Islet precursor cell (in vitro differentiated cells): ENCODE results near the gene PCDHGB4.
"Not testable (repeated sequence)": the region's sequence is repeated elsewhere in the genome, so short reads cannot be mapped to it uniquely, and the experiment has no call there.

ENCODE experiments used
- DNase-seq: peaks from one replicate; pipeline ENCODE4 v3.0.0-alpha.2; 2018

Gene PCDHGB4

DNA sequence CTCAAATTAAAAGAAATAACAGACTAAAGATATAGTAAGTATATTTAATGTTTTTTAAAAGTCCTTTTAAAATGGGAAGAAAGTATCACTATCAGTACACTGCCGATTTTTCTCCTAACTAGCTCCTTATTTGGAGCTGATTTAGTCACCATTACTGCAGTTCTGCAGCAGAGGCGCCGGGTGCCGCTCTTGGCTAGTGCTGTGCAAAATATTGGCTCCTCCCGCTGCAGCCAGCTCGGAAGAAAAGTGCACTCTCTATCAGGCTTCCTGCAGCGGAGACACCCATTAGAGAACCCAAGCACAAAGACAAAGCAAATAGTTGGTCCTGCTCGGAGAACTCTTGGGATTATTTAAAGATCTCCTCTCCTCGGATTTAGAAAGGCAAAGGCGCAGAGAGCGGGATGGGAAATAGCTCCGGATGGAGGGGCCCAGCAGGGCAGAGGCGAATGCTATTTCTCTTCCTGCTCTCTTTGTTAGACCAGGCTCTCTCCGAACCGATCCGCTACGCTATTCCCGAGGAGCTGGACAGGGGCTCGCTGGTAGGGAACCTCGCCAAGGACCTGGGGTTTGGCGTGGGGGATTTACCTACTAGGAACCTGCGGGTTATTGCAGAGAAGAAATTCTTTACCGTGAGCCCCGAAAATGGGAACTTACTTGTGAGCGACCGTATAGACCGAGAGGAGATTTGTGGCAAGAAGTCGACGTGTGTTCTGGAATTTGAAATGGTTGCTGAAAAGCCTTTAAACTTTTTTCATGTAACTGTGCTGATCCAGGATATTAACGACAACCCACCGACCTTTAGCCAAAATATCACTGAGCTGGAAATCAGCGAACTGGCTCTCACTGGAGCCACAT lies 17.3 kb upstream of the PCDHGB4 start, which contains the start of gene PCDHGB3:
Gene PCDHGB3 (plus strand): TSS at position 249 of the 855 bp plus-strand sequence. CDS start 153 bp downstream, at position 402.
- DNase-seq, result no peak

DNA sequence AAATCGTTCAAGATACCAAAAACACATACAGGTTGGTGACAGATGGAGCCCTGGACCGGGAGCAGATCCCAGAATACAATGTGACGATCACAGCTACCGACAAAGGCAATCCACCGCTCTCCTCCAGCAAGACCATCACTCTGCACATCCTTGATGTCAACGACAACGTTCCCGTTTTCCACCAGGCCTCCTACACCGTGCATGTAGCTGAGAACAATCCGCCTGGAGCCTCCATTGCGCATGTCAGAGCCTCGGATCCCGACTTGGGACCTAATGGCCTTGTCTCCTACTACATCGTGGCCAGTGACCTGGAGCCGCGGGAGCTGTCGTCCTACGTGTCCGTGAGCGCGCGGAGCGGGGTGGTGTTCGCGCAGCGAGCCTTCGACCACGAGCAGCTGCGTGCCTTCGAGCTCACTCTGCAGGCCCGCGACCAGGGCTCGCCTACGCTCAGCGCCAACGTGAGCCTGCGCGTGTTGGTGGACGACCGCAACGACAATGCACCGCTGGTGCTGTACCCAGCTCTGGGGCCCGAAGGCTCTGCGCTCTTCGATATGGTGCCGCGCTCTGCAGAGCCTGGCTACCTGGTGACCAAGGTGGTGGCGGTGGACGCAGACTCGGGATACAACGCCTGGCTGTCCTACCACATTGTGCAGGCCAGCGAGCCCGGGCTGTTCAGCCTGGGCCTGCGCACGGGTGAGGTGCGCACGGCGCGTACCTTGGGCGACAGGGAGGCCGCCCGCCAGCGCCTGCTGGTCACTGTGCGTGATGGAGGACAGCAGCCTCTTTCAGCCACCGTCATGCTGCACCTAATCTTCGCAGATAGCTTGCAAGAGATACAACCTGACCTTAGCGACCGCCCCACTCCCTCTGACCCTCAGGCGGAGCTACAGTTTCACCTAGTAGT lies 15.7 kb upstream of the PCDHGB4 start:
- DNase-seq, result no peak

- no peak for DNase-seq
Observed at GRCh38 chr5:141373673-141374317, 13.7 kb upstream of the PCDHGB4 start, which contains the start of gene PCDHGA6. Gene PCDHGA6 (plus strand): TSS chr5:141373891. CDS start chr5:141374084, 193 bp downstream.

- no peak for DNase-seq
Observed at GRCh38 chr5:141374627-141375026, 12.9 kb upstream of the PCDHGB4 start.

DNA sequence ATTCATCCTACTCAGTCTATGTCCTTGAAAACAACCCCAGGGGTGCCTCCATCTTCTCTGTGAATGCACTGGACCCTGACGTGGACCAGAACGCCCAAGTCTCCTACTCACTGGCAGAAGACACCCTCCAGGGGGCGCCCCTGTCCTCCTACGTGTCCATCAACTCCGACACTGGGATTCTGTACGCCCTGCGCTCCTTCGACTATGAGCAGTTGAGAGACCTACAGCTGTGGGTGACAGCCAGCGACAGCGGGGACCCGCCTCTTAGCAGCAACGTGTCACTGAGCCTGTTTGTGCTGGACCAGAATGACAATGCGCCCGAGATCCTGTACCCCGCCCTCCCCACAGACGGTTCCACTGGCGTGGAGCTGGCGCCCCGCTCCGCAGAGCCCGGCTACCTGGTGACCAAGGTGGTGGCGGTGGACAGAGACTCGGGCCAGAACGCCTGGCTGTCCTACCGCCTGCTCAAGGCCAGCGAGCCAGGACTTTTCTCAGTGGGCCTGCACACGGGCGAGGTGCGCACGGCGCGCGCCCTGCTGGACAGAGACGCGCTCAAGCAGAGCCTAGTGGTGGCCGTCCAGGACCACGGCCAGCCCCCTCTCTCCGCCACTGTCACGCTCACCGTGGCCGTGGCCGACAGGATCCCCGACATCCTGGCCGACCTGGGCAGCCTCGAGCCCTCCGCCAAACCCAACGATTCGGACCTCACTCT lies 11.9 kb upstream of the PCDHGB4 start:
- DNase-seq, result not testable (repeated sequence)

DNA sequence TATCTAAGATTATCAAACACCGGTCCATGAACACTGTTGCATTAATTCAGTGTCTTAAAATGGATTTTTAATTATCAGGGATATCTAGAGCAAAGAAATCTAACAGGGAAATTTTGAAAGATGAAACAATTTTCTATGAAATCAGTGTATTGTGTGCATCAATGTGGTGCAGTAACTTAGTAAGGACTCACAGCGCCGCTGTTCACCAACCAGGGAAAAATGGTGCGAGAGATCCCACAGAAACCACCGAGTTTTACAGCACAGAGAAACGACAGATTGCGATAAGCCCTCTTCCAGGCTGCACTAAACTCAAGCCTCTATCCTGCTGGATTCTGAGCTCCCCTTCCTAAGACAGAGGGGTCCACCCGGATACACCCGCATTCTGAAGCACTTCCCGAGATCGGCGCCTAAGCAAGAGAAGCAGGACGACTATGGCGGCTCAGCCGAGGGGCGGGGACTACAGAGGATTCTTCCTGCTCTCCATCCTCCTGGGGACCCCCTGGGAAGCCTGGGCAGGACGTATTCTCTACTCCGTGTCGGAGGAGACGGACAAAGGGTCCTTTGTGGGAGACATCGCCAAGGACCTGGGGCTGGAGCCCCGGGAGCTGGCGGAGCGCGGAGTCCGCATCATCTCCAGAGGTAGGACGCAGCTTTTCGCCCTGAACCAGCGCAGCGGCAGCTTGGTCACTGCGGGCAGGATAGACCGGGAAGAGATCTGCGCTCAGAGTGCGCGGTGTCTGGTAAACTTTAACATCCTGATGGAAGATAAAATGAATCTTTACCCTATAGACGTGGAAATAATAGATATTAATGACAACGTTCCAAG lies 4.8 kb upstream of the PCDHGB4 start, which contains the start of gene PCDHGA7:
Gene PCDHGA7 (plus strand): TSS at position 274 of the 826 bp plus-strand sequence. CDS start 158 bp downstream, at position 432.
- DNase-seq, result no peak

- DNase-seq, result no peak
Observed at GRCh38 chr5:141383345-141383744, 4.2 kb upstream of the PCDHGB4 start.

DNA sequence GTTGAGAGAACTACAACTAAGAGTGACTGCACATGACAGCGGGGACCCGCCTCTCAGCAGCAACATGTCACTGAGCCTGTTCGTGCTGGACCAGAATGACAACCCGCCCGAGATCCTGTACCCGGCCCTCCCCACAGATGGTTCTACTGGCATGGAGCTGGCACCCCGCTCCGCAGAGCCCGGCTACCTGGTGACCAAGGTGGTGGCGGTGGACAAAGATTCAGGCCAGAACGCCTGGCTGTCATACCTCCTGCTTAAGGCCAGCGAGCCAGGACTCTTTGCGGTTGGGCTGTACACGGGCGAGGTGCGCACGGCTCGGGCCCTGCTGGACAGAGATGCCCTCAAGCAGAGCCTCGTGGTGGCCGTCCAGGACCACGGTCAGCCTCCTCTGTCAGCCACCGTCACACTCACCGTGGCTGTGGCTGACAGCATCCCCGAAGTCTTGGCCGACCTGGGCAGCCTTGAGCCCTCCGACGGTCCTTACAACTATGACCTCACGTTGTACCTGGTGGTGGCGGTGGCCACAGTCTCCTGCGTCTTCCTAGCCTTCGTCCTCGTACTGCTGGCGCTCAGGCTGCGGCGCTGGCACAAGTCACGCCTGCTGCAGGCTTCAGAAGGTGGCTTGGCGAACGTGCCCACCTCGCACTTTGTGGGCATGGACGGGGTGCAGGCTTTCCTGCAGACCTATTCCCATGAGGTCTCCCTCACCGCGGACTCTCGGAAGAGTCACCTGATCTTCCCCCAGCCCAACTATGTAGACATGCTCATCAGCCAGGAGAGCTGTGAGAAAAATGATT lies 2.8 kb upstream of the PCDHGB4 start:
- DNase-seq, result no peak

GRCh38 chr5:141388661-141389060 lies 1.2 kb downstream of the PCDHGB4 start:
- no peak for DNase-seq

- DNase-seq, result no peak
Observed at GRCh38 chr5:141389153-141390042, 1.9 kb downstream of the PCDHGB4 start.

DNA sequence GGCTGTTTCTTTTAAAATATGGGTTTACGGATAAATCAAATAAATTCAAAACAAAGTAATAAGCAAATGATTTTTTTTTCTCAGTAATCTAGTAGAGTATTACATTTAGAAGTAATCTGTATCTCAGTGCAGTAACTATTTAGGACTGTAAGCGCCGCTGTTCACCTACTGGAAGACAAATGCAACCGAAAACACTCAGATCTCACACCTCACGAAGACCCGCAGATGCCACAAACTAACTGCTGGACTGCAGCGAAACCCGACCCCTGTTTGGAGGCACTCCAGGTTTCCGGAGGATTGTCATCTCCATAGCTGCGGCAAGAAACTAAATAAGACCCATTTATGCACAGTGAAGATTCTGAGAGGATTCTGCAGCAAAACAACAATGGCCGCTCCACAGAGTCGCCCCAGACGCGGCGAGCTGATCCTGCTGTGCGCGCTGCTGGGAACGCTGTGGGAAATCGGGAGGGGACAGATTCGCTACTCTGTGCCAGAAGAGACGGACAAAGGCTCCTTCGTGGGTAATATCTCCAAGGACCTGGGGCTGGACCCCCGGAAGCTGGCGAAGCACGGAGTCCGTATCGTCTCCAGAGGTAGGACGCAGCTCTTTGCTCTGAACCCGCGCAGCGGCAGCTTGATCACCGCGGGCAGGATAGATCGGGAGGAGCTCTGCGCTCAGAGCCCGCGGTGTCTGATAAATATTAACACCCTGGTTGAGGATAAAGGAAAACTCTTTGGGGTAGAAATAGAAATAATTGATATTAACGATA lies 5.1 kb downstream of the PCDHGB4 start, which contains the start of gene PCDHGA8:
Gene PCDHGA8 (plus strand): TSS at position 205 of the 770 bp plus-strand sequence. CDS start 181 bp downstream, at position 386.
- DNase-seq, result no peak

DNA sequence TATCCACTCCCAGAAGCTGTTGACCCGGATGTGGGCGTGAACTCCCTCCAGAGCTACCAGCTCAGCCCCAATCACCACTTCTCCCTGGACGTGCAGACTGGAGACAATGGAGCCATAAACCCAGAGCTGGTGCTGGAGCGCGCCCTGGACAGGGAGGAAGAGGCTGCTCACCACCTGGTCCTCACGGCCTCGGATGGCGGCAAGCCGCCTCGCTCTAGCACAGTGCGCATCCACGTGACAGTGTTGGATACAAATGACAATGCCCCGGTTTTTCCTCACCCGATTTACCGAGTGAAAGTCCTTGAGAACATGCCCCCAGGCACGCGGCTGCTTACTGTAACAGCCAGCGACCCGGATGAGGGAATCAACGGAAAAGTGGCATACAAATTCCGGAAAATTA lies 5.8 kb downstream of the PCDHGB4 start:
- no peak for DNase-seq

GRCh38 chr5:141394401-141395187 lies 7.1 kb downstream of the PCDHGB4 start:
- DNase-seq, result not testable (repeated sequence)

DNA sequence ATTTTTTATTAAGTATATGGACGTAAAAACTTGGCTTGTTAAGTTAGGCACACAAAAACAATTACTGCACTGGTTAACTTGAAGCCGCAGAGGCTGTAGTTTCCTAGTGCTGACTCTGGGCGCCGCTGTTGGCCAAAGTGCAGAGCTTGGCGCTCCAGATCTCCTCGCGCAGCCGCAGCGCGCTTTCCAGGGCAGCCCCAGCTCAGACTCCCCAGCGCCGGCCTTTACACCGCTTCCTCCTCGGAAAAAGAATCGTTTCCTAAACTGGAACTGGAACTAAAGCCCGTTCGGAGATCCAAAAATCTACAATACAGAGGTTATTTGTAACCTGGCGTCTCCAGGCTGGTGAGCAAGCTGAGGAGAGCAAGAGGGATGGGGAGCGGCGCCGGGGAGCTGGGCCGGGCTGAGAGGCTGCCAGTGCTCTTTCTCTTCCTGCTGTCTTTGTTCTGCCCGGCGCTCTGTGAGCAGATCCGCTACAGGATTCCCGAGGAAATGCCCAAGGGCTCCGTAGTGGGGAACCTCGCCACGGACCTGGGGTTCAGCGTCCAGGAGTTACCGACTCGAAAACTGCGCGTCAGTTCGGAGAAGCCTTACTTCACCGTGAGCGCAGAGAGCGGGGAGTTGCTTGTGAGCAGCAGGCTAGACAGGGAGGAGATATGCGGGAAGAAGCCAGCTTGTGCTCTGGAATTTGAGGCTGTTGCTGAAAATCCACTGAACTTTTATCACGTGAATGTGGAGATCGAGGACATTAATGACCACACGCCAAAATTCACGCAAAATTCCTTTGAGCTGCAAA lies 10.5 kb downstream of the PCDHGB4 start, which contains the start of gene PCDHGB5:
Gene PCDHGB5 (plus strand): TSS at position 192 of the 796 bp plus-strand sequence. CDS start 181 bp downstream, at position 373.
- DNase-seq, result not testable (repeated sequence)

DNA sequence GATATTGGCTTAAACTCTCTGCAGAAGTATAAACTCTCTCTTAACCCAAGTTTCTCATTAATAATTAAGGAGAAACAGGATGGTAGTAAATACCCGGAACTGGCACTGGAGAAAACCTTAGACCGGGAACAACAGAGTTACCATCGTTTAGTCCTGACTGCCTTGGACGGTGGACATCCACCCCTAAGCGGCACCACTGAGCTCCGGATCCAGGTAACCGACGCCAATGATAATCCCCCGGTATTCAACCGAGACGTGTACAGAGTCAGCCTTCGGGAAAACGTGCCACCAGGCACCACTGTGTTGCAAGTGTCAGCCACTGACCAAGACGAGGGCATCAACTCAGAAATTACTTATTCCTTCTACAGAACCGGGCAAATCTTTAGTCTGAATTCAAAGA lies 11.1 kb downstream of the PCDHGB4 start:
- DNase-seq, result no peak

- DNase-seq, result no peak
Observed at GRCh38 chr5:141399555-141400258, 12.2 kb downstream of the PCDHGB4 start.
